Suprapubic skin (tissue), 4 donors: ENCODE results near the gene CLTB. TPM values are rescaled to one million over a fixed set of nuclear protein-coding genes. Genes with fewer than 3 reads are reported as not detected.

Source experiments
- DNase-seq, 2 donors: peaks; one replicate each; pipeline ENCODE4 v3.0.0-alpha.2; 2019; ENCODE audit warnings: low spot score in 2 of 2
- H3K27ac ChIP-seq: fragments of 200-600 bp; sonication (generic); one replicate; pipeline ENCODE4 v1.5.1; 2019
- H3K27me3 ChIP-seq: fragments of 200-600 bp; sonication (generic); one replicate; pipeline ENCODE4 v1.5.1; 2019
- H3K36me3 ChIP-seq: fragments of 200-600 bp; sonication (generic); one replicate; pipeline ENCODE4 v1.5.1; 2019
- H3K4me1 ChIP-seq: fragments of 200-600 bp; sonication (generic); one replicate; pipeline ENCODE4 v1.5.1; 2019
- H3K4me3 ChIP-seq: fragments of 200-600 bp; sonication (generic); one replicate; pipeline ENCODE4 v1.5.1; 2019; ENCODE audit warnings: mild to moderate bottlenecking
- H3K9me3 ChIP-seq: fragments of 200-600 bp; sonication (generic); one replicate; pipeline ENCODE4 v1.5.1; 2019
- EP300 ChIP-seq: sonication (generic); formaldehyde crosslinking; IDR thresholded peaks from one replicate; pipeline ENCODE4 v1.6.1; 2017; ENCODE audit warnings: antibody characterized with exemption
- POLR2A ChIP-seq, 2 donors: fragments of 450-650 bp; IDR thresholded peaks; one replicate each; pipeline ENCODE4 v1.6.1; 2017; ENCODE audit warnings: antibody characterized with exemption in 2 of 2, mild to moderate bottlenecking in 2 of 2, moderate library complexity in 2 of 2
- POLR2AphosphoS5 ChIP-seq, 3 donors: sonication (generic); formaldehyde crosslinking; IDR thresholded peaks; one replicate each; pipeline ENCODE4 v1.6.1; 2017; ENCODE audit warnings: antibody characterized with exemption in 3 of 3
- WGBS: methylation state at CpG from one replicate; pipeline ENCODE4 v1.1.5; 2018; 5-methylcytosine and 5-hydroxymethylcytosine counted together
- total RNA-seq, 4 donors: library from RNA; depleted of rRNA; stranded (reverse); fragments of >200 nt; gene quantifications; one replicate each; pipeline ENCODE4 v1.1.0, GENCODE V29; 2016
- TF ChIP-seq, protein P1 (sequence below), 2 donors: fragments of 200-600 bp in 1 of 2; fragments of 450-650 bp in 1 of 2; sonication (generic) in 1 of 2; IDR thresholded peaks; one replicate each; pipeline ENCODE4 v1.5.1; 2016 to 2019; ENCODE audit warnings: antibody characterized with exemption in 2 of 2, mild to moderate bottlenecking in 1 of 2, moderate library complexity in 1 of 2

CLTB gene
- total RNA-seq, 4 donors from 2014 or later, result 298 to 644 (median 435) TPM

DNA sequence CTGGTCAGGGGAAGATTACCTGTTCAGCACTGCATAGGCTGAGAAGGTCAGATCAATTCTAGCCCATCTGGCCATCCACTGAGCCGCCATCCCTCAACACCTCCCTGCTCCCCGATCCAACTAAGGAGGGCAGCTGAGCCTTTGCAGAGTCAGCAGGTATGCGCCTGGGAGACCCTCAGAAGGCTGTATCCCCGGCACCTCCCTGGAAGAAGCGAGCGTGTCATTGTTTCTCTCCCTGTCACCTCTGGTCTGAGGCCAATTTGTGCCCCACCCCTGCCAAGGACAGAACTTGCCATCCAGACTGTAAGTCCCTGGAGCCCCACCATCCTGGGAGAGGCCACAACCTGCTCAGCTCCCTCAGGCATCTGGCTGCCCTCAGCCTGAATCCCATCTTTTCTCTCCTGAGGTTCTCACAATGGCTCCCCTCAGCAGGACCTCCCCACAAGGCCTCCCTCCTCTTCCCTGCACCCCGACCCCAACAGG, 2.6 kb downstream of the CLTB start:
- H3K27ac ChIP-seq, result peak overlapping the region; percentile 98
- peak in 1 of 2 donors; percentile 71 for DNase-seq
- H3K9me3 ChIP-seq, result no peaks in the 10 kb centered on the region
- 59% methylated on average over 7 of the region's 7 CpGs for WGBS
- H3K36me3 ChIP-seq, result peaks cover 11% of the 10 kb centered on the region
- no peaks in the 10 kb centered on the region for H3K27me3 ChIP-seq
- H3K4me3 ChIP-seq, result peak overlapping the region; percentile 96
- peaks cover 71% of the 10 kb centered on the region for H3K4me1 ChIP-seq
- no peak for TF ChIP-seq POLR2A (IDR thresholded peaks at IDR 0.05)
- TF ChIP-seq EP300, result no peak
- TF ChIP-seq POLR2AphosphoS5 (IDR thresholded peaks at IDR 0.05), result no peak
- TF ChIP-seq, protein P1, sequence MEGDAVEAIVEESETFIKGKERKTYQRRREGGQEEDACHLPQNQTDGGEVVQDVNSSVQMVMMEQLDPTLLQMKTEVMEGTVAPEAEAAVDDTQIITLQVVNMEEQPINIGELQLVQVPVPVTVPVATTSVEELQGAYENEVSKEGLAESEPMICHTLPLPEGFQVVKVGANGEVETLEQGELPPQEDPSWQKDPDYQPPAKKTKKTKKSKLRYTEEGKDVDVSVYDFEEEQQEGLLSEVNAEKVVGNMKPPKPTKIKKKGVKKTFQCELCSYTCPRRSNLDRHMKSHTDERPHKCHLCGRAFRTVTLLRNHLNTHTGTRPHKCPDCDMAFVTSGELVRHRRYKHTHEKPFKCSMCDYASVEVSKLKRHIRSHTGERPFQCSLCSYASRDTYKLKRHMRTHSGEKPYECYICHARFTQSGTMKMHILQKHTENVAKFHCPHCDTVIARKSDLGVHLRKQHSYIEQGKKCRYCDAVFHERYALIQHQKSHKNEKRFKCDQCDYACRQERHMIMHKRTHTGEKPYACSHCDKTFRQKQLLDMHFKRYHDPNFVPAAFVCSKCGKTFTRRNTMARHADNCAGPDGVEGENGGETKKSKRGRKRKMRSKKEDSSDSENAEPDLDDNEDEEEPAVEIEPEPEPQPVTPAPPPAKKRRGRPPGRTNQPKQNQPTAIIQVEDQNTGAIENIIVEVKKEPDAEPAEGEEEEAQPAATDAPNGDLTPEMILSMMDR (IDR thresholded peaks at IDR 0.05), result no peak

- peak in 1 of 2 donors; percentile 54 for DNase-seq
- Histone ChIP-seq H3K4me3 (peak overlapping the region; percentile 96), H3K36me3 (peaks cover 17% of the 10 kb centered on the region), H3K9me3 (no peaks in the 10 kb centered on the region), H3K27ac (peak overlapping the region; percentile 98), H3K4me1 (peaks cover 76% of the 10 kb centered on the region), H3K27me3 (no peaks in the 10 kb centered on the region)
- TF ChIP-seq EP300, result no peak
- no peak for TF ChIP-seq POLR2A (IDR thresholded peaks at IDR 0.05)
- TF ChIP-seq, protein P1 (IDR thresholded peaks at IDR 0.05), result no peak
- TF ChIP-seq POLR2AphosphoS5 (IDR thresholded peaks at IDR 0.05), result no peak
- 29% methylated on average over 2 of the region's 2 CpGs for WGBS
Measured at GRCh38 chr5:176413255-176413565, 3.1 kb downstream of the CLTB start.

- WGBS, result 53% methylated on average over 10 of the region's 10 CpGs
- peak overlapping the region; percentile 98 for H3K27ac ChIP-seq
- TF ChIP-seq POLR2AphosphoS5 (IDR thresholded peaks at IDR 0.05) (no peak), POLR2A (IDR thresholded peaks at IDR 0.05) (no peak), EP300 (no peak)
- TF ChIP-seq, protein P1 (IDR thresholded peaks at IDR 0.05), result no peak
- peaks cover 81% of the 10 kb centered on the region for H3K4me1 ChIP-seq
- H3K27me3 ChIP-seq, result no peaks in the 10 kb centered on the region
- DNase-seq, result peak in 1 of 2 donors; percentile 65
- peaks cover 22% of the 10 kb centered on the region for H3K36me3 ChIP-seq
- H3K4me3 ChIP-seq, result peak overlapping the region; percentile 96
- H3K9me3 ChIP-seq, result no peaks in the 10 kb centered on the region
Measured at GRCh38 chr5:176412517-176413254, 3.7 kb downstream of the CLTB start.

- TF ChIP-seq EP300, result no peak
- TF ChIP-seq, protein P1 (IDR thresholded peaks at IDR 0.05), result peak in 1 of 2 donors; percentile 24
- no peak for TF ChIP-seq POLR2A (IDR thresholded peaks at IDR 0.05)
- no peaks in the 10 kb centered on the region for H3K9me3 ChIP-seq
- peak overlapping the region; percentile 98 for H3K27ac ChIP-seq
- peaks cover 35% of the 10 kb centered on the region for H3K36me3 ChIP-seq
- H3K4me3 ChIP-seq, result peak overlapping the region; percentile 0
- 65% methylated on average over 4 of the region's 5 CpGs for WGBS
- H3K4me1 ChIP-seq, result peaks cover 93% of the 10 kb centered on the region
- no peaks in the 10 kb centered on the region for H3K27me3 ChIP-seq
- peak in 1 of 2 donors; percentile 70 for DNase-seq
Measured at GRCh38 chr5:176410486-176411180, 5.7 kb downstream of the CLTB start.

DNA sequence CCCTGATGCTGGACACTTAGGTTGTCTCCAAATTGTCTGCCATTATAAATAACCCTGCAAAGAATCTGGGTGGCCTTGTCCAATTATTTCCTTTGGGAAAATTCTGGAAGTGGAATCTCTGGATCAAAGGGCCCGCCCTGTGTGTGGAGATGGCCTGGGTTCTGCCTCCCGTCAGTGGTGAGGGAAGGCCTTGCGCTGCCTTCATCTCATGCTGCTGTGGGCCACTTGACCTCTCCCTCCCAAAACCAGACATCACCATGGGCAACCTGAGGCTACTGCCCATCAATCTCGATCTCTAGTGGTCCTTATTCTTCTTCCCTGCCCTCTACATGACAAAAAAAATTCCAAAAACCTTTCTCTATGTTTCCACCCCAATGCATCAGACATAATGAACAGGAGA, 6.6 kb downstream of the CLTB start:
- Histone ChIP-seq H3K27me3 (no peaks in the 10 kb centered on the region), H3K4me1 (peaks cover 84% of the 10 kb centered on the region), H3K4me3 (no peak overlapping the region), H3K9me3 (no peaks in the 10 kb centered on the region), H3K27ac (peak overlapping the region; percentile 98), H3K36me3 (peaks cover 40% of the 10 kb centered on the region)
- peak in 1 of 2 donors; percentile 40 for DNase-seq
- TF ChIP-seq, protein P1 (IDR thresholded peaks at IDR 0.05), result no peak
- no peak for TF ChIP-seq POLR2A (IDR thresholded peaks at IDR 0.05)
- TF ChIP-seq EP300, result no peak
- no peak for TF ChIP-seq POLR2AphosphoS5 (IDR thresholded peaks at IDR 0.05)
- WGBS, result 88% methylated on average over 3 of the region's 4 CpGs
